K562 (cell line): ENCODE results near the gene TUSC1.

Source experiments
- CTCF ChIP-seq, 3 experiments: IDR thresholded peaks in 2 of 3; conservative IDR thresholded peaks in 1 of 3; 2 replicates each; pipeline ENCODE4 v1.5.1; 2011 to 2012; ENCODE audit warnings: low read length in 3 of 3, mild to moderate bottlenecking in 3 of 3, control low read depth in 2 of 3, improper control_type of control experiment in 1 of 3, inconsistent platforms in 1 of 3, low read depth in 1 of 3, mixed read lengths in 1 of 3, moderate library complexity in 1 of 3; ENCODE audit not compliant: insufficient read depth in 2 of 3
- KLF1 ChIP-seq: fragments of 450-650 bp; IDR thresholded peaks from 2 replicates; pipeline ENCODE4 v1.6.1; 2016; ENCODE audit warnings: missing genetic modification characterization, missing compliant biosample characterization
- MAFK ChIP-seq: IDR thresholded peaks from 2 replicates; pipeline ENCODE4 v1.6.1; 2011; ENCODE audit warnings: low read length, improper control_type of control experiment
- POLR3A ChIP-seq: IDR thresholded peaks from 2 replicates; pipeline ENCODE4 v1.6.1; 2011; ENCODE audit warnings: borderline replicate concordance, mild to moderate bottlenecking, moderate library complexity; ENCODE audit not compliant: insufficient read length, insufficient read depth; ENCODE audit errors: extremely low read depth
- TCF7 ChIP-seq: sonication (generic); IDR thresholded peaks from 2 replicates; pipeline ENCODE4 v1.6.1; 2016; ENCODE audit warnings: antibody characterized with exemption, borderline replicate concordance
- ZFX ChIP-seq: sonication (generic); formaldehyde crosslinking; IDR thresholded peaks from 2 replicates; pipeline ENCODE4 v1.8.0; 2022; ENCODE audit warnings: mild to moderate bottlenecking, missing genetic modification reagents, moderate library complexity

DNA sequence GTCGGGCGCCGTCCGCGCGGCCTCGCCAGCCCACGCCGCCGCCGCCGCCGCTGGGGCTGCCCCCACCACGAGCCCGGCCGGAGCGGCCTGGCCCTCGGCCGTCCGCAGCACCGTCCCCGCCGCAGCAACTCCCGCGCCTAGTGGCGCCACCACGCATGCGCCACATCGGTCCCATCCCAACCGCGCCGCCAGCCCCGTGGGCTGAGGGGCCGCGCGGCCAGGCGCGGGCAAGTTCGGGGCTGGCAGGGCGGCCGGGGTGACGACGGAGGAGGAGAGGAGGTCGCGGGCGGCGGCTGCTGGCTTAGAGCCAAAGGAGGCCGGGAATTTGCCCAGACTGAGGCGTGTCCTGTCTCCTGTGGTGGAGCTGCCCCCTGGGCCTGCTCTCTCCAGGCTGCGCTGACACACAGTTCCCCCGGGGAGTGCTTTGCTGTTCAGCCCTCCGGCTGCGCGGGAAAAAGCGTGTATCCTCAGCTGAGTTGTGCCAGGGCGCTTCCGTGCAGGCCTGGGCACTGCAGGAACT is at the start of gene TUSC1:
- TF ChIP-seq ZFX (CRISPR knock-in tag) (no peak), TCF7 (no peak), KLF1 (tag) (no peak), MAFK (no peak), POLR3A (no peak), CTCF (IDR thresholded peaks at IDR 0.05 in 2 of 3, conservative IDR thresholded peaks at IDR 0.05 in 1 of 3; ENCODE audit: insufficient read depth in 2 of 3, low read depth in 1 of 3, low read length in 3 of 3) (no peak)
